Activated B cell treated with CpG ODN at 0.5 μM for 24 hours (primary cell): Measurements from ENCODE around the gene RBM5. TPM values are rescaled to one million over a fixed set of nuclear protein-coding genes. Genes with fewer than 3 reads are reported as not detected.

ENCODE experiments used
- ATAC-seq: fragments of 200-7000 bp; cut with Tn5 transposase; one replicate; pipeline ENCODE4 v1.10.0; 2021; ENCODE audit warnings: low read depth, mild to moderate bottlenecking, moderate library complexity
- CTCF ChIA-PET: fragments of 350-600 bp; sonication (Branson Sonifier 250); formaldehyde crosslinking; loops from one replicate; lab custom pipeline; 2021; ENCODE audit warnings: antibody characterized with exemption; lab: Charles Lee
- POLR2A ChIA-PET: fragments of 350-600 bp; sonication (Branson Sonifier 250); formaldehyde crosslinking; loops from one replicate; lab custom pipeline; 2021; ENCODE audit warnings: antibody characterized with exemption; lab: Charles Lee
- DNase-seq: peaks from one replicate; pipeline ENCODE4 v3.0.0; 2022
- H3K27ac Mint-ChIP-seq: one replicate; pipeline ENCODE4 v1.8.0; 2020; ENCODE audit warnings: mixed read lengths
- H3K27me3 Mint-ChIP-seq: one replicate; pipeline ENCODE4 v1.8.0; 2021; ENCODE audit warnings: mixed read lengths
- H3K36me3 Mint-ChIP-seq: one replicate; pipeline ENCODE4 v1.8.0; 2021; ENCODE audit warnings: low read depth, mixed read lengths
- H3K4me1 Mint-ChIP-seq: one replicate; pipeline ENCODE4 v1.8.0; 2021; ENCODE audit warnings: mixed read lengths
- H3K4me3 Mint-ChIP-seq: one replicate; pipeline ENCODE4 v1.8.0; 2020; ENCODE audit warnings: mild to moderate bottlenecking, mixed read lengths
- H3K9me3 Mint-ChIP-seq: one replicate; pipeline ENCODE4 v1.8.0; 2020; ENCODE audit warnings: mixed read lengths
- intact Hi-C: fragments of 100-400 bp; cut with micrococcal nuclease; formaldehyde crosslinking; loops from one replicate; pipeline ENCODE4 v1.15.1; 2024
- total RNA-seq: library from RNA; stranded (reverse); gene quantifications from 2 replicates; pipeline ENCODE4 v1.2.3, GENCODE V29; 2022
- TF ChIP-seq, protein P1 (sequence below): fragments of 200-600 bp; IDR thresholded peaks from one replicate; pipeline ENCODE4 v1.8.0; 2022; ENCODE audit warnings: antibody characterized with exemption, mild to moderate bottlenecking

The RBM5 gene
- total RNA-seq, 1 donor from 2014 or later, result 316 TPM

DNA sequence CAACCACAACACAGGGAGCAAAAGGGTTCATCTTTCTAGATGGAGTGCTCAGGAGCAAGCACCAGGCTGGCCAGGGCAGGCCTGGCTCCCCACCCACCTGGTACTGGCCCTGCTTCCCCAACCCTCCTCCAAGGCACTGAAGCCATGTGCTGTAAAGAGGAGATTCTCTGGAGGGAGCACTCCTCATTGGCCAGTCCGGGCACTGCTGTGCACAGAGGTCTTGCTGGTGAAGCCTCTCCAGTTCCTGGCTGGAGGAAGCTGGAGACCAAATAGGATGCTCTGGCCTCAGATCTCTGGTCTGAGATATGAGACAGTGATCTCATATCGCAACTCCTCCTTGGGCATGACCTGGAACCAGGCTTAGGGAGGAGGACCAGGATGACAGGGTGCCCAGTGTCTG is 58.7 kb downstream of the RBM5 start:
- intact Hi-C loops, result no loop called here
- ChIA-PET CTCF (no interaction called here), POLR2A (no interaction called here)
- no peak for ATAC-seq
- H3K9me3 Mint-ChIP-seq, result no peaks in the 10 kb centered on the region
- H3K27me3 Mint-ChIP-seq, result peaks cover 4% of the 10 kb centered on the region
- H3K27ac Mint-ChIP-seq, result no peak overlapping the region
- H3K36me3 Mint-ChIP-seq, result no peaks in the 10 kb centered on the region
- no peak overlapping the region for H3K4me3 Mint-ChIP-seq
- TF ChIP-seq, protein P1, sequence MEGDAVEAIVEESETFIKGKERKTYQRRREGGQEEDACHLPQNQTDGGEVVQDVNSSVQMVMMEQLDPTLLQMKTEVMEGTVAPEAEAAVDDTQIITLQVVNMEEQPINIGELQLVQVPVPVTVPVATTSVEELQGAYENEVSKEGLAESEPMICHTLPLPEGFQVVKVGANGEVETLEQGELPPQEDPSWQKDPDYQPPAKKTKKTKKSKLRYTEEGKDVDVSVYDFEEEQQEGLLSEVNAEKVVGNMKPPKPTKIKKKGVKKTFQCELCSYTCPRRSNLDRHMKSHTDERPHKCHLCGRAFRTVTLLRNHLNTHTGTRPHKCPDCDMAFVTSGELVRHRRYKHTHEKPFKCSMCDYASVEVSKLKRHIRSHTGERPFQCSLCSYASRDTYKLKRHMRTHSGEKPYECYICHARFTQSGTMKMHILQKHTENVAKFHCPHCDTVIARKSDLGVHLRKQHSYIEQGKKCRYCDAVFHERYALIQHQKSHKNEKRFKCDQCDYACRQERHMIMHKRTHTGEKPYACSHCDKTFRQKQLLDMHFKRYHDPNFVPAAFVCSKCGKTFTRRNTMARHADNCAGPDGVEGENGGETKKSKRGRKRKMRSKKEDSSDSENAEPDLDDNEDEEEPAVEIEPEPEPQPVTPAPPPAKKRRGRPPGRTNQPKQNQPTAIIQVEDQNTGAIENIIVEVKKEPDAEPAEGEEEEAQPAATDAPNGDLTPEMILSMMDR, result no peak
- no peaks in the 10 kb centered on the region for H3K4me1 Mint-ChIP-seq
- no peak for DNase-seq

DNA sequence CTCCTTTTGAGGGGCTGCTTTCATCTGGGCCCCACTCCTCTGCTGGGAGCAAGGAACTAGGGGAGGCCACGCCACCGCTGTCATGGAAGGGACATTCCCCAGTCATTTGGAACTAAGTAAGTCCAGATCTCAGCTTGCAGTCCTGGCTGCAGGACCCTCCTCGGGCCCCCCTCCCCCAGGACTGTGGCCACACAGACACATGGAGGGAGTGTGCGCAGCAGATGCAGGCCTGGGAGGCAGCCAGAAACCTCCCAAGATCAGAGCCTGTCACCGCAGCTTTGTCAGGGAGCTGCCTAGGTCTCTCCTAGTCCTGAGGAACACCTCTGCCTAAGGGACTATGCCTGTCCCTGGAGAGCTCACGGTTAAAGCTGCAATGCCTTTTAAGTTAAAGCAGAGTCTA is 59.1 kb downstream of the RBM5 start:
- ChIA-PET POLR2A (no interaction called here), CTCF (no interaction called here)
- ATAC-seq, result no peak
- Mint-ChIP-seq H3K27me3 (peaks cover 5% of the 10 kb centered on the region), H3K4me3 (no peak overlapping the region), H3K36me3 (no peaks in the 10 kb centered on the region), H3K9me3 (no peaks in the 10 kb centered on the region), H3K27ac (no peak overlapping the region), H3K4me1 (no peaks in the 10 kb centered on the region)
- no peak for DNase-seq
- TF ChIP-seq, protein P1, result no peak
- intact Hi-C loops, result no loop called here

DNA sequence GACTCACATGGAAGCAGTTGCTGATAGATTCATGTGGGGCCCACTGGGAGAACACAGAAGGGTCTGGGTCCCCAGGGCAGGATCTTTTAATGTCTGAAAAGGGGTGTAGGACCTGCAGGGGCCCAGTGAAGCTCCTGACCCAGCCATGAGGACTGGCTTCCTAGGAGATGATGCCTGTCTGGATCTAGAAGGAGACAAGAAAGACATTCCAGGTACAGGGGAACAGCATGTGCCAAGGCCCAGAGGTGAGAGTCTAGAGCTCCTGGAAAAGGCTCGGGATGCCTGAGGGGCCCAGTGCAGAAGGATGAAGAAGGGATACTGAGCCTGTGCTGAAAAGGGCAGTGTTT is 61.7 kb downstream of the RBM5 start:
- H3K27me3 Mint-ChIP-seq, result peaks cover 20% of the 10 kb centered on the region
- H3K4me1 Mint-ChIP-seq, result peaks cover 5% of the 10 kb centered on the region
- H3K4me3 Mint-ChIP-seq, result no peak overlapping the region
- no peak for ATAC-seq
- ChIA-PET POLR2A (interaction anchor here (0.6 kb wide), 1 partner anchor 1267 kb away, joined by 3 read pairs; no protein-coding TSS in a partner anchor), CTCF (no interaction called here)
- H3K27ac Mint-ChIP-seq, result no peak overlapping the region
- H3K36me3 Mint-ChIP-seq, result no peaks in the 10 kb centered on the region
- TF ChIP-seq, protein P1, result no peak
- DNase-seq, result no peak
- no peaks in the 10 kb centered on the region for H3K9me3 Mint-ChIP-seq
- intact Hi-C loops, result no loop called here

DNA sequence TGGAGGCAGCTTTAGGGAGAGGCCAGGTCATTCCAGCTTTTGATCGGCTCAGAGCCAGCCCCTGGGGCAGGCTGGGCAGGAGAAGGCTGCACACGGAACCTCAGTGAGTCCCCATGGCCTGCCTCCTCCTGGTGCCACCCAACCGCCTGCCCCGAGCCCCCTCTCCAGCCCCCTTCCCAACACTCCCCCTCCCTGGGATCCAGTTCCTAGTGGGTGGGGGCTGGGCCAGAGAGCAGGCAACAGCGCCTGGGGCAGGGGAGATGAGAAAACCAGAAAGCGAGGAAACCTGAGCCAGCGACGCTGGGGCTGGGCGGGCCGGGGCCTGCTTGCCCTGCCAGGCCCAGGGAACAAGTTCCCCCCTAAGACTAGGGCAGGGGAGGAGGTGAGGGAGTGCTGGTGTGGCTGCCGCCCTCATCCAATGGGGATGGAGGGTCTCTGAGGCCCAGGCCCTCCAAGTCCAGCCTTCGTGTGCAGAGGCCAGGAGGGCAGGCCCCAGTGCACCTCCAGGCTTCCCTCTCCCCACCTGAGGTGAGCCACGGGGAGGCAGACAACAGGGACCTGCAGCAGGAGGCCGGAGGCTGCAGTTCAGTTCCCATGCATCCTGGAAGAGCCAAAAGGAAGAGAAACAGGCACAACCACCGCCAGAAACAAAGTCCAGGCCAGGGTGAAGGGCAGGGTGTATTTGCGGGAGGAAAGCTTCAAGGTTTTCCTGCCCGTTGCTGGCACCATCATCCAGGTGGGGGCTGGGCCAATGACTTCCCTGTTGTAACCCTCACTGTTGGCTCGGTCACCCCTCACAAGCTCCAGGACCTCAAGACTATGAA is 62.4 kb downstream of the RBM5 start:
- CTCF ChIA-PET, result interaction anchor here (1.8 kb wide), 1 partner anchor 31 kb away, joined by 4 read pairs; no protein-coding TSS in a partner anchor
- POLR2A ChIA-PET, result no interaction called here
- H3K27ac Mint-ChIP-seq, result no peak overlapping the region
- intact Hi-C loops, result no loop called here
- ATAC-seq (no peak), DNase-seq (no peak)
- H3K27me3 Mint-ChIP-seq, result peaks cover 24% of the 10 kb centered on the region
- TF ChIP-seq, protein P1, result no peak
- H3K4me1 Mint-ChIP-seq, result peaks cover 10% of the 10 kb centered on the region
- H3K9me3 Mint-ChIP-seq, result no peaks in the 10 kb centered on the region
- no peaks in the 10 kb centered on the region for H3K36me3 Mint-ChIP-seq
- H3K4me3 Mint-ChIP-seq, result no peak overlapping the region

DNA sequence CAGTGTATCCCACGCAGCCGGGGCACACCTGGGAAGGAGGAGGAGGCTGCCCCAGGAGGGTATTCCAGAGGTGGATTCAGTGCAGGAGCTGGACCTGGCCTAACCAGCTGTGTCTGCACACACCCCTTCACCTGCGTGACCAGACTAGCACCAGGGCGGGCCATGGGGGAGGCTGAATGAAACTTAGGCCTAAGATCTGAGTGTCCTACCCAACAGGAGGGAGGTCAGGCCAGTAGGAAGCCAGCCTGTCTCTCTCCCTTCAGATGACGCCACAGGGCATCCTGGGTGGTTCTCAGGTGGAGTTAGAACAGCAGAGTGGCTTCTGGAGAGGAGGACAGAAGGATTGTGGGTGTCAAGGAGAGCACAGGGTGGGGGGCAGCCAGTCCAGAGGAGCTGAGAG is 63.0 kb downstream of the RBM5 start:
- Mint-ChIP-seq H3K4me3 (no peak overlapping the region), H3K27ac (no peak overlapping the region), H3K9me3 (no peaks in the 10 kb centered on the region), H3K27me3 (peaks cover 27% of the 10 kb centered on the region), H3K36me3 (no peaks in the 10 kb centered on the region), H3K4me1 (peaks cover 12% of the 10 kb centered on the region)
- TF ChIP-seq, protein P1, result no peak
- DNase-seq (no peak), ATAC-seq (no peak)
- ChIA-PET CTCF (interaction anchor here (1.8 kb wide), 1 partner anchor 31 kb away, joined by 4 read pairs; no protein-coding TSS in a partner anchor), POLR2A (no interaction called here)
- intact Hi-C loops, result no loop called here
